ENCODE measurements around the gene VPS72. TPM values are rescaled to one million over a fixed set of nuclear protein-coding genes. Genes with fewer than 3 reads are reported as not detected.
A peak's percentile ranks its signal among the peaks of the same experiment; 100 is the strongest.

Gene VPS72
- total RNA-seq, 4 donors from 2014 or later: 21.5 to 26.9 (median 24.4) TPM

- H3K4me1 ChIP-seq: peaks cover 0 to 19% (median 8%) of the 10 kb centered on the region in 4 donors
- H3K4me3 ChIP-seq: peak overlapping the region; percentile 74 to 88 (median 77)
- peaks cover 0 to 36% (median 0%) of the 10 kb centered on the region in 3 donors for H3K36me3 ChIP-seq
- no peaks in the 10 kb centered on the region for H3K9me3 ChIP-seq
- TF ChIP-seq POLR2A (IDR thresholded peaks at IDR 0.05): no peak
- H3K27ac ChIP-seq: peak overlapping the region in 3 of 4 donors; percentile 79 to 84 (median 82)
- no peaks in the 10 kb centered on the region for H3K27me3 ChIP-seq
- no peak for DNase-seq
Observed at GRCh38 chr1:151166505-151166956, 23.5 kb downstream of the VPS72 start.

- no peaks in the 10 kb centered on the region for H3K9me3 ChIP-seq
- peaks cover 0 to 19% (median 8%) of the 10 kb centered on the region in 4 donors for H3K4me1 ChIP-seq
- peak within 1 kb of the TSS; percentile 79 to 84 (median 82) for H3K27ac ChIP-seq
- TF ChIP-seq CTCF (IDR thresholded peaks at IDR 0.05) (peak in 4 of 6 experiments; percentile 33 to 54 (median 38)), POLR2A (IDR thresholded peaks at IDR 0.05) (peak; percentile 9 to 50)
- peak; percentile 95 to 99 (median 96) for DNase-seq
- H3K4me3 ChIP-seq: peak within 1 kb of the TSS; percentile 74 to 88 (median 77)
- peaks cover 0 to 34% (median 0%) of the 10 kb centered on the region in 3 donors for H3K36me3 ChIP-seq
- no peaks in the 10 kb centered on the region for H3K27me3 ChIP-seq
Observed at GRCh38 chr1:151165738-151166504, 24.1 kb downstream of the VPS72 start, which contains the start of the genes LYSMD1 and SCNM1. Gene LYSMD1, minus strand, starts transcription at chr1:151165902. Its CDS starts 644 bp downstream, at chr1:151165258. Gene SCNM1, plus strand, starts transcription at chr1:151166144. Its CDS starts 9 bp downstream, at chr1:151166153.

- Histone ChIP-seq H3K27ac (peak overlapping the region; percentile 79 to 84 (median 82)), H3K27me3 (no peaks in the 10 kb centered on the region), H3K4me1 (peaks cover 0 to 19% (median 8%) of the 10 kb centered on the region in 4 donors), H3K36me3 (peaks cover 0 to 36% (median 0%) of the 10 kb centered on the region in 3 donors), H3K9me3 (no peaks in the 10 kb centered on the region), H3K4me3 (peak overlapping the region; percentile 74 to 88 (median 77))
- TF ChIP-seq CTCF (IDR thresholded peaks at IDR 0.05) (no peak), POLR2A (IDR thresholded peaks at IDR 0.05) (no peak)
- peak in 2 of 3 donors; percentile 59 to 61 for DNase-seq
Observed at GRCh38 chr1:151165281-151165737, 24.7 kb downstream of the VPS72 start.

- H3K9me3 ChIP-seq: no peaks in the 10 kb centered on the region
Observed at GRCh38 chr1:151164732-151165280, 25.2 kb downstream of the VPS72 start.

GRCh38 chr1:151159373-151159772 is 30.6 kb downstream of the VPS72 start:
- no peak for TF ChIP-seq CTCF (IDR thresholded peaks at IDR 0.05)
- TF ChIP-seq POLR2A (IDR thresholded peaks at IDR 0.05): no peak
- Histone ChIP-seq H3K4me3 (no peak overlapping the region), H3K9me3 (no peaks in the 10 kb centered on the region), H3K27me3 (no peaks in the 10 kb centered on the region), H3K27ac (no peak overlapping the region), H3K4me1 (peaks cover 0 to 10% (median 0%) of the 10 kb centered on the region in 4 donors), H3K36me3 (peaks cover 0 to 30% (median 0%) of the 10 kb centered on the region in 3 donors)
- DNase-seq: no peak

More at GRCh38 chr1:151164732-151165280, 25.2 kb downstream of the VPS72 start:
- Histone ChIP-seq H3K4me1 (peaks cover 0 to 19% (median 8%) of the 10 kb centered on the region in 4 donors), H3K27ac (peak overlapping the region; percentile 79 to 84 (median 82)), H3K36me3 (peaks cover 0 to 33% (median 0%) of the 10 kb centered on the region in 3 donors), H3K4me3 (peak overlapping the region; percentile 74 to 88 (median 77)), H3K27me3 (no peaks in the 10 kb centered on the region)
- no peak for TF ChIP-seq CTCF (IDR thresholded peaks at IDR 0.05)
- no peak for TF ChIP-seq POLR2A (IDR thresholded peaks at IDR 0.05)
- no peak for DNase-seq
